ENCODE data around the gene FADS3.
"Not testable (repeated sequence)": the region's sequence is repeated elsewhere in the genome, so short reads cannot be mapped to it uniquely, and the experiment has no call there.

Gene FADS3

DNA sequence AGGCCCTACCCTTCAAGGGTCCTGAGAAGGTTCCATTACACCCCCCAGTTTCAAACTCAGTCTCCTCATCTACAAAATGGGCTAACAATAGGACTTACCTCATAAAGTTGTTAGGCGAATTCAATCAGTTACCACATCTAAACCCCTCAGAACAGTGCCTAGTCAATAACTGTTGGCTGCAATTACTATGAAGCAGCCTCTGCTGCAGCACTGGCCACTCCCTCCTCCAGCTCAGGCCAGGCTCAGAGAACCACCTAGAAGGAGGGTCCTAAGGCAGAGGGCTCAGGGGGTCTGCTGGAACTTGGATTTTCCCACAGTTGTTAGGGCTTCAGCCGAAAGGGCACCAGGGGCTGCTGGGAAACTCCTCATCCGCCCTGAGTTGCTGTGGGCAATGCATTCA is 4.7 kb downstream of the FADS3 start:
- TF ChIP-seq, protein P1, sequence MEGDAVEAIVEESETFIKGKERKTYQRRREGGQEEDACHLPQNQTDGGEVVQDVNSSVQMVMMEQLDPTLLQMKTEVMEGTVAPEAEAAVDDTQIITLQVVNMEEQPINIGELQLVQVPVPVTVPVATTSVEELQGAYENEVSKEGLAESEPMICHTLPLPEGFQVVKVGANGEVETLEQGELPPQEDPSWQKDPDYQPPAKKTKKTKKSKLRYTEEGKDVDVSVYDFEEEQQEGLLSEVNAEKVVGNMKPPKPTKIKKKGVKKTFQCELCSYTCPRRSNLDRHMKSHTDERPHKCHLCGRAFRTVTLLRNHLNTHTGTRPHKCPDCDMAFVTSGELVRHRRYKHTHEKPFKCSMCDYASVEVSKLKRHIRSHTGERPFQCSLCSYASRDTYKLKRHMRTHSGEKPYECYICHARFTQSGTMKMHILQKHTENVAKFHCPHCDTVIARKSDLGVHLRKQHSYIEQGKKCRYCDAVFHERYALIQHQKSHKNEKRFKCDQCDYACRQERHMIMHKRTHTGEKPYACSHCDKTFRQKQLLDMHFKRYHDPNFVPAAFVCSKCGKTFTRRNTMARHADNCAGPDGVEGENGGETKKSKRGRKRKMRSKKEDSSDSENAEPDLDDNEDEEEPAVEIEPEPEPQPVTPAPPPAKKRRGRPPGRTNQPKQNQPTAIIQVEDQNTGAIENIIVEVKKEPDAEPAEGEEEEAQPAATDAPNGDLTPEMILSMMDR (IDR thresholded peaks at IDR 0.05; ENCODE audit: borderline replicate concordance, control extremely low read depth, extremely low read depth, insufficient read depth, missing control alignments), result no peak
- no peak for DNase-seq (ENCODE audit: low spot score)
- in situ Hi-C loops (cut with MboI; ENCODE audit: low sequenced_read_pairs, unreplicated experiment), result no loop called here

DNA sequence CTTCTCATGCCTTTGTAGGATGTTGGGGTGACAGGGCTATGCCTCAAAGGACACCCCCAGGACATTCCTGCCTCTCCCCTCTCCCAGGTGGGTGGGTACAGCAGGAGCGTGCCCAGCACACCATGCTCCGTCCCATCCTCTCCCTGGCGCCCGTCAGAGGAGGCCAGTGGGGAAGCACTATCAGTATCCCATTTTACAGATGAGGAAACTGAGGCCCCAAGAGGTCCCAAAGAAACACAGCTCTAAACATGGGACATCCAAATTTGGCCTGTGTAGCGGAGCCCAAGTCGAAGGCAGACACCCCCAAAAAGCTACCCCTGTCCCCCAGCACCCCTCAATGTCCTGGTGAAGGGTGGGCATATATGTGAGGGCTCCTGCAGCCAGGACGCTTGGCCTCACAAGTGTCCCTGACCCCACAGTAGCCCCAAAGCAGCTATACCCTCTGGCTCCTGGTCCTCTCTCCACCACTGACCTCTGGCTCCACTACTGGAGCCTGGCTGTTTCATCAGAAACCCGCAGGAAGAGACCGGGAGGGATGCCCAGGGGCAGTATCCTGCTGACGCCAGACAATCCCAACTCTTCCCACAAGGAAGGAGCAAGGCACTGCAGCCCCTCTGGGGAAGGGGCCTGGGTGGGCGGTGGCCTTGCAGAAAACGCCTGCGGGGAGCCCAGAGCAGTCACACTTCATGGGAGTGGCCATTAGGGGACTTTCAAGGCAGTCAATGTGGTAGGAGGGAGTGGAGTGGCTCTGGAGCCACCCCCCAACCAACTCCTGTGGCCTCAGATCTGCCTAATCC is 5.4 kb downstream of the FADS3 start:
- no peak for DNase-seq (ENCODE audit: low spot score)
- in situ Hi-C loops (cut with MboI; ENCODE audit: low sequenced_read_pairs, unreplicated experiment), result no loop called here
- TF ChIP-seq, protein P1 (IDR thresholded peaks at IDR 0.05; ENCODE audit: borderline replicate concordance, control extremely low read depth, extremely low read depth, insufficient read depth, missing control alignments), result no peak

GRCh38 chr11:61885166-61885778 is 6.1 kb downstream of the FADS3 start:
- in situ Hi-C loops (cut with MboI; ENCODE audit: low sequenced_read_pairs, unreplicated experiment), result no loop called here
- DNase-seq (ENCODE audit: low spot score), result no peak
- TF ChIP-seq, protein P1 (IDR thresholded peaks at IDR 0.05; ENCODE audit: borderline replicate concordance, control extremely low read depth, extremely low read depth, insufficient read depth, missing control alignments), result no peak

GRCh38 chr11:61883947-61884346 is 7.4 kb downstream of the FADS3 start:
- DNase-seq (ENCODE audit: low spot score), result no peak
- TF ChIP-seq, protein P1 (IDR thresholded peaks at IDR 0.05; ENCODE audit: borderline replicate concordance, control extremely low read depth, extremely low read depth, insufficient read depth, missing control alignments), result no peak
- in situ Hi-C loops (cut with MboI; ENCODE audit: low sequenced_read_pairs, unreplicated experiment), result no loop called here

GRCh38 chr11:61883327-61883726 is 8.0 kb downstream of the FADS3 start:
- in situ Hi-C loops (cut with MboI; ENCODE audit: low sequenced_read_pairs, unreplicated experiment), result no loop called here
- TF ChIP-seq, protein P1 (IDR thresholded peaks at IDR 0.05; ENCODE audit: borderline replicate concordance, control extremely low read depth, extremely low read depth, insufficient read depth, missing control alignments), result no peak
- DNase-seq (ENCODE audit: low spot score), result no peak

DNA sequence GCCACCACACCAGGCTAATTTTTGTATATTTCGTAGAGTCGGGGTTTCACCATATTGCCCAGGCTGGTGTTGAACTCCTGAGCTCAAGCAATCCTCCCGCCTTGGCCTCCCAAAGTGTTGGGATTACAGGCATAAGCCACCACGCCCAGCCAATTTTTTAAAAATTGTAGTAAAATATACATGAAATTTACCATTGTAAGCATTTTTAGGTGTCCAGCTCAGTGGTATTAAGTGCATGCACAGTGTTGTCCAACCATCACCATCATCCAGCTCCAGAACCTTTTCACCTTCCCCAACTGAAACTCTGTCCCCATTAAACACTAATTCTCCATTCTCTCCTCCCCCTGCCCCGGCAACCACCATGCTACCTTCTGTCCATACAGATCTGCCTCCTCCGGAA is 8.5 kb downstream of the FADS3 start:
- in situ Hi-C loops (cut with MboI; ENCODE audit: low sequenced_read_pairs, unreplicated experiment), result no loop called here
- TF ChIP-seq, protein P1 (IDR thresholded peaks at IDR 0.05; ENCODE audit: borderline replicate concordance, control extremely low read depth, extremely low read depth, insufficient read depth, missing control alignments), result no peak
- no peak for DNase-seq (ENCODE audit: low spot score)

GRCh38 chr11:61882267-61882666 is 9.1 kb downstream of the FADS3 start:
- DNase-seq (ENCODE audit: low spot score); in situ Hi-C loops (cut with MboI; ENCODE audit: low sequenced_read_pairs, unreplicated experiment): not testable (repeated sequence)

Data from GM13976 (cell line).